Inflammatory macrophage treated with lipopolysaccharide for 1 hour (primary cell): ENCODE data around the gene APBA1.
"Not testable (repeated sequence)": the region's sequence is repeated elsewhere in the genome, so short reads cannot be mapped to it uniquely, and the experiment has no call there.

ENCODE experiments used
- DNase-seq, 2 donors: peaks; one replicate each; pipeline ENCODE4 v3.0.0-alpha.2; 2020 to 2022

APBA1 gene

DNA sequence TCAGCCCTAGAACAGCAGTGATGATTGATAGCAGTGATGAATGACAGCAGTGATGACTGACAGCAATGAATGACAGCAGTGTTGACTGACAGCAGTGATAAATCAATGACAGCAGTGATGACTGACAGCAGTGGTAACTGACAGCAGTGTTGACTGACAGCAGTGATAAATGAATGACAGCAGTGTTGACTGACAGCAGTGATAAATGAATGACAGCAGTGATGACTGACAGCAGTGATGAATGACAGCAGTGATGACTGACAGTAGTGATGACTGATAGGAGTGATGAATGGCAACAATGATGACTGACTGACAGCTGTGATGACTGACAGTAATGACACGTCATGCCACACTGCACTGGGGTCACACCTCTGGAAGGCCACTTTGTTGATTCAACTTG, 240.4 kb downstream of the APBA1 start:
- no peak for DNase-seq

GRCh38 chr9:69431203-69431602, 241.0 kb downstream of the APBA1 start:
- DNase-seq: no peak

DNA sequence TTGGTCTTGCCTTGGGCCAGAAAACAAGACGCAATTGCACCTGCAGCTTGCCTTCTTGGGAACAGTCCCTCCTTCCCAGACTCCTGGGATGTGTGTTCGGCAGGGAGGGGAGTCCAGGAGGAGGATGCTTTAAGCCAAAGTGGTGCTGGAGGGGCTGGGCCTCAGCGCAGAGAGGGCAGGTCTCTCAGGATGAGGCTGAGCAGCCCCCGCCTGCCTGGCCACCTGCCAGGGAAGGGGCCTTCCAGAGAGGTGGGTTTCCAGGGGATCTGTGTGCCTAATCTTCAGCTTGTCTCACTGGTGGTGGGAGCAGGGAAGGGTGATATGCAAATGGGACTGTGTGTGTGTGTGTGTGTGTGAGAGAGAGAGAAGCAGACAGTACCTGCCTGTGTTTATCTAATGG, 242.0 kb downstream of the APBA1 start:
- no peak for DNase-seq

DNA sequence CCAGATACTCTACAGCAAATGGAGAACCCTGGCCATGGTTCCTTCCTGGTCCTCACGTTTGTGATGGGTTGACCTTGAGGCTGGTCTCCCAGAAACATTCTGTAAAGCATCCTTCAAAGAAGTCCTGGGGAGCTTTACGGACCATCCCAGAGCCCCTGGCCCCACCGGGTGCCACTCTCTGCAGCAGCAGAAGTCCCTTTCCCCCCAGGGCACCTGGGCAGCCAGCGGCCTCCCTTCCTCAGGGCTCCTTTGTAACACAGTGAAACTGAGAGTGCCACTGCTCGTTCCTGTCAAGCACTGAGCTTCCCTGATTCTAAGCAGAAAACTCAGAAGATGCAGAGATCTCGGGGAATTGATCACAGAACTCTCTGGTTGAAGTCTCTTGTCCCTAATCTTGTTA, 242.9 kb downstream of the APBA1 start:
- DNase-seq: no peak

DNA sequence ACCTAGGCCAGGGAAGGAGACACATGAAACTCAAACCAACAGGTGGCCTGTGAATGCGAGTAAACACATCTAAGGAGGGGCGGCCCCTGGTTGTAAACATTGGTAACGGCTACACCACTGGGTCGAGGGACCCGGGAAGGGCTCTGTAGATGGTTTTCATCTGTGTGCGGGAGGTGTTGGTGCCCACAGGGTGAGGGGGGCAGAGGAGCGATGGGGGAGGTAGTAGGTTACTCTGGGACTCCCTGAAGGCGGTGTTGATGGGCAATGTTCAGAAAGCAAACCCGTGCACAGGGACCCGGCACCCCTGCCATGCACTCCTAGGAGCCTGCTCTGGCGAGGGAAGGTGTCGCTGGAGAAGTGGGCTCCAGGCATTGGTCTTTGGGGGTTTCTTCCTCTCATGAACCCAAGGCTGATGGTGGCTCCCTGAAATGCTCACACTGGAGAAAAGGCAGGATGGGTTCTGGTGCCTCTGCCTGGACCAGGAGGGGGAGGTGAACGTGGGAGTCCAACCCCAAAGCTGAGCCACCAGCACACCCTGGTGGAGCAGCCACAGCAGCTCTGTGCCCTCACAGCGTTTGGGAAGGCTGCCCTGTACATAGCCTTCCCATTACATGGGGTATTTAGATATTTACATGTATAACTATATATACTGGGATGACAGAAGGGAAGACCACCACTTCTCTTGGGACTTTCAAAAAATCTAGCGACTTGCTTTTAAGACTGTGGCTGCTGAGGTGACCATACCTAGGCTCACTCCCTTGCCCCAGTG, 244.0 kb downstream of the APBA1 start:
- DNase-seq: no peak

DNA sequence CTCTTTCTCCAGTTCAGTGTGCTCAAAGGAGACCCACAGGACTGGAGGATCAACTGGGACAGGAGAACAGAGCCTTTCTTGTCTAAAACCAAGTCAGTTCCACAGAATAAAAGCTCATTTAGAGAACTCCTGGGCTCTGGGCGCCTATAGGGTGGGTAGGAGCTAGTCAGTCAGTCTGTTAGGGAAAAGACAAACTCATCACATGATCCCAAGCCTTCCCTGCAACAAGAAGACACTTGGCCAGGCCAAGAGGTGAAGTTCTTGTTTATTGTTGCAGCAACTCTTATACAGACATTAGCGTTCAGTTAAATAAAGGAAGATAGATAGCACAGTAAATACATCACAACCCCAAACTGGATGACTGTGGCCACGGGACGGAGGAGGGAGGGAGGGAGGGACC, 244.9 kb downstream of the APBA1 start:
- no peak for DNase-seq

DNA sequence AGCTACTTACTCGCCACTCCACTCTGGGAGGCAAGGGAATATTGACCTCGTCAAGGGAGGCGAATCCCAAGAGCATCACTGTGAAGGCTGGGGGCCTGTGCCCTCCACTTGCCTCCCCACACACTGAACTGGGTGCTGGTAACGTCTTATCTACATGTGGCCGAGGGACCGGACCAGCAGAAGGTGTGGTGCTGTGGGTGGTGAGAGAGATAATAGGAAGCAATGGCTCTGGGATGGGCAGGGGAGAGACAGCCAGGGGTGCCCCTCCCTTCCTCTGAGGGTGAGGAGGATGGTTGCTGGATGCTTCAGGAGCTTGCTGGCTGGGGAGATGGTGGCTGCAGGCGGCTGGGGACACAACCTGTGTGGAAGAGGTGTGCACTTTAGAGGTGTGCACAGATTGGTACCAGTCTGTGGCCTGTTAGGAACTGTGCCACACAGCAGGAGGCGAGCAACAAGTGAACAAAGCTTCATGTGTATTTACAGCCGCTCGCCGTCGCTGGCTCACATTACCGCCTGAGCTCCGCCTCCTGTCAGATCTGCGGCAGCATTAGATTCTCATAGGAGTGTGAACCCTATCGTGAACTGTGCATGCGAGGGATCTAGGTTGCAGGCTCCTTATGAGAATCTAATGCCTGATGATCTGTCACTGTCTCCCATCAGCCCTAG, 246.9 kb downstream of the APBA1 start:
- DNase-seq: no peak

DNA sequence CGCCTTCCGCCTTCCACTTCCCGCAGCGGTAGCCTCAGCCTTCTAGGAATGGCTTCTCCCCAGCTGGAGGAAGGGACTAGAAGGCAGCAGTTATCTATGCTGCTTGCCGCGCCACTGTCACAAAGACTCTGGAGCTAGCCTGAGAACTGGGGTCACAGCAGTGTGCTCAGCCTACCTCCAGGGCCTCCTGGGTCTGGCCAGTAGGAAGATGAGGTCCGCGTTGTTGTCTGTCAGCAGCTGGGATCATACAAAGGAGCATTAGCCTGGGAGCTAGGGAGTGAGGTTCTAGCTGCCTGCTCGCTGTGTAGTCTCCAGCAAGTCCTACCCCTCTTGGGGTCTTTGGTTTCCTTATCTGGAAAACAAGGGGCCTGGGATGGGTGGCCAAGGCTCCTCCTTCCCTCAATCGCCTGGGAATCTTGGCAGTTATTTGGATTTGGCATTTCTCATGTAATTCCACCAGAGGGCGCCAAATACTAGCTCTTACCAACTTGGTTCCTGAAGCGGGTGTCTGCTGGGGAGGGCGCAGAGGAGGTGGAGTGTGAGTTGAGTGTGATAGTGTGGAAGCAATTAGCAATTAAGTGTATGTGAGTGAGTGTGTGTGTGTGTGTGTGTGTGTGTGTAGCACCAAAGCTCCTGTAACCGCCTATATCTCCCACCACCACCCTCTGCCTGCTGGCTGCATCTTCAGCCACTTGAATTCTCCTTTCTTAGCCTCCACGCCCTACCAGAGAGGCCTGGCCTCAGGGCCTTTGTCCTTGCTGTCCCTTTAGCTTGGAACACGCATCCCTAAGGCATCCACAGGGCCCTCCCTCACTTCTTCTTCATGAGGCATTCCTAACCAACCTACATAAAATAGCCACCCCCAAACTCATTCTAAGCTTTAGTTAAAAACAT, 250.0 kb downstream of the APBA1 start:
- peak; percentile 23 to 77 for DNase-seq

GRCh38 chr9:69420611-69421270, 251.4 kb downstream of the APBA1 start:
- DNase-seq: no peak

- no peak for DNase-seq
These were observed 259.4 kb downstream of the APBA1 start for GRCh38 chr9:69412741-69413150.

- DNase-seq: no peak
These were observed 260.0 kb downstream of the APBA1 start for GRCh38 chr9:69411931-69412740.

DNA sequence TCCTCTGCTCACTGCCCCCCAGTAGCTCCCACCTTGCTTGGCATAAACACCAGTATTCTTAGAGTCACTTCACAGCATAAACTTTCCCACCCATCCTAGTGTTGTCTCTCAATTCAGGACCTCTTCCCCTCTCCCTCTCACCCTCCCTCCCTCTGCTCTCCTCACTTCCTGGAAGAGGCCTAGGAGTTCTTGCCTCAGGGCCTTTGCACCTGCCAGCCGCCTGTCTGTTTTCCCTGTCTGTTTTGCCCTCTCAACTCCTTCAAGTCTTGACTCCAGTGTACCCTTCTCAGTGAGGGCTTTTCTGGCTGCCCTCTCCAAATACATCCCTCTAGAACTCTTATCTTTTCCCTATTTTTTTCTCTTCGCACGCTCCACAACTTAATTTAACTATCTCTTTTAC, 260.9 kb downstream of the APBA1 start:
- no peak for DNase-seq

DNA sequence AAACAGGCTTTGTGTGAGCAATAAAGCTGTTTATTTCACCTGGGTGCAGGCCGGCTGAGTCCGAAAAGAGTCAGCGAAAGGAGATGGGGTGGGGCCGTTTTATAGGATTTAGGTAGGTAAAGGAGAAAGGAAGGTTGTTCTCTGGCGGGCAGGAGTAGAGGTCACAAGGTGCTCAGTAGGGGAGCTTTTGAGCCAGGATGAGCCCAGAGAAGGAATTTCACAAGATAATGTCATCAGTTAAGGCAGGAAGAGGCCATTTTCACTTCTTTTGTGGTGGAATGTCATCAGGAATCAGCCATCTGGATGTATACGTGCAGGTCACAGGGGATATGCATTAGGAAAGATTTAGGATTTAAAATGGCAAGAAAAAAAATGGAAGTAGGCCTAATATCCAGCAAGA, 262.2 kb downstream of the APBA1 start:
- not testable (repeated sequence) for DNase-seq

- DNase-seq: no peak
These were observed 271.7 kb downstream of the APBA1 start for GRCh38 chr9:69400470-69400869.

DNA sequence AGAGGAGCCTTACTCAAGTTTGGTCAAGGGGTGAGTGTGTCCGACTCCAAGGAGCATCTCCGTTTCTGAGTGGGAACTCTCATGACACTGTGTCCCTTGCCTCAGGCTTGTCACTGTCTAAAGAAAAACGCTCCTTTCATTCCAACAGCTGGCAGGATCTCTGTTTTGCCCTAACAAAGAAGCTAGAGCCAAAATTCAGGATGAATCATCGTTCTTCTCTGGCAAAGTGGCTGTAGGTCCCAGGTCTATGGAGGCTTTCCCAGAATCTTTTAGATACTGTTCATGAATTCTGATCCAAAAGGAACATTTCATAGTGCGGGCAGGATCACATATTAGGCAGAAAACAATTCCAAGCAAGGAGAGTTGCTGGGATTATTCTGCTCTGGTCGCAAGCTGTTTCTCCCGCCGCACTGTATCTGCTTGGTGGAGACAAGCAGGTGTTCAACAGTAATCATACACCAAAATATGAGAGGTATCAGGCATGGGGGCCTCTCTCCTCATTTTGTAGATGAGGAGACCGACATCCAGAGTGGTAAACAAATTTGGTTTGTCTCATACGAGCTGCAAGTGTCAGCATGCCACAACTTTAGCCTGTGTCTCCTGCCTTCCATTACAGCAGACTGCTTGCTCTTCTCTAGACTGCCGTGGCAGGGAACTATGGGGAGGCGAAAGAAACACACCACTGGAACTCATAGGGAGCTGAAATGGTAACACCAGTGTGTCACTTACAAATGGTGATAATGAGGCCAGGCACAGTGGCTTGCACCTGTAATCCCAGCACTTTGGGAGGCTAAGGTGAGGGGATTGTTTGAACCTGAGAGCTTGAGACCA, 274.6 kb downstream of the APBA1 start:
- no peak for DNase-seq

DNA sequence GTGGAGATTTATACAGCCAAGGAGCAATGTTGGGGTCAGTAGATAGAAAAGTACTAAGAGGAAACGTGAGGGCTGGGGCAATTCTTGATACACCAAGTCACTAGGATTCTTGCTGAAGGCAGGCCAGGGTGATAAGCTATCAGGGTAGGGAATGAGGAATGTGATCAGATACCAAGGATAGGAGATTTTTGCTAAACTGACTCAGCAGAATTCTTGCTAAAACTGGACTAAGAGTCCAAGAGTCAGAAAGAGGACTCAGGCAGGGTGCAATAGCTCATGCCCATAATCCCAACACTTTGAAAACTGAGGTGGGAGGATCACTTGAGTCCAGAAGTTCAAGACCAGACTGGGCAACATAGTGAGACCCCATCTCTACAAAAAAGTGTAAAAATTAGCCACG, 275.4 kb downstream of the APBA1 start:
- DNase-seq: no peak

- no peak for DNase-seq
These were observed 276.5 kb downstream of the APBA1 start for GRCh38 chr9:69395718-69396117.

DNA sequence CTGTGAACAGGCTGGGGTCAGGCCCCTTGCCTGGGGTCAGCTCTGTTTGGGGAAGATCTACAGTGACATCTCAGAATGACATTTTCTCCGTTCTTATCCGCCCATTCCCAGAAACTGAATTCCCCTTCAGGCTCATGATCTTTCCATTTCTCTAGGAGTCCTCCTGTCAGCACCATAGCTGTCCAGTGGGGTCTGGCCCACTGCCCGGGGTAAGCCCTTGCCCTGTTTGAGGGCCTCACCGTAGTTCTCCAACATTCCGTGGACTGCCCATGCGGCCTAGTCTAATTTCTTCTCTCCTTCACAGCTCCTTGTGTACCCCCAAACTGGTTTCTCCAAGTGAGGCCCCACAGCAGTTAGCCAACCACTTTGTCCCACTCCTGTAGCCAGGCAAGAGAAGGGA, 278.7 kb downstream of the APBA1 start:
- no peak for DNase-seq

DNA sequence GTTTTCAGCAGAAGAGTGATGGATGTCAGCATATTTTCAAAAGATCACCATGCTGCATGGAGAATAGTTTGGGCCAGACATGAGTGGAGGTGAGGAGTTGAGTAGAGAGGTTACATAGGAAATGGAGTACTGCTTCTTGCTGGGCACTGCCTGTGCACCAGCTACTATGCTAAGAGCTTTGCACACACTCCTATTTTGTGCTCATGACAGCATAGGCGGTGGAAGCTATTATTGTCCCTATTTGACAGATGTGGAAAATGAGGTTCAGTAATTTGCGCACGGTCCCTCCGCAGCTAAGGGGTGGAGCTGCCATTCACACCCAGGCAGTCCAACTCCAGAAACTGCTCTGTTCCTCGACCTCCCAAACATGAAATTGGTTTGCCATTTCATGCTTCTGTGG, 279.3 kb downstream of the APBA1 start:
- DNase-seq: no peak

- DNase-seq: no peak
These were observed 280.2 kb downstream of the APBA1 start for GRCh38 chr9:69391946-69392345.

DNA sequence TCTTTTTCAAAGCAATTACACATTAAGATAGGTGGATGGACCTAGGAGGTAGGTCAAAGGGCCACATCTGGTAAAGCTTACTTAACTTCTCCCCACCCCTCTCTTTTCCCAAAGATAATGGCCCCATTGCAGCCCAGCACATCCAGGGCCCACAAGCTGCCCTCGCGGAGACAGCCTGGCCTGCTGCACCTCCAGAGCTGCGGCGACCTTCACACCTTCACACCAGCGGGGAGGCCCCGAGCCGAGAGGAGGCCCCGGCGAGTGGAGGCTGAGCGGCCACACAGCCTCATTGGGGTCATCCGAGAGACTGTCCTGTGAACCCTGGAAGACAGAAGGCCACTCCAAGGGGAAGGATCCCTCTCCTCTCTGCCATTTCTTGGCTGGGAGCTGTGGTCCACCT, 280.7 kb downstream of the APBA1 start:
- DNase-seq: no peak
